ENCODE measurements around the gene CADPS2.

The CADPS2 gene

GRCh38 chr7:122766593-122766992 is 119.7 kb downstream of the CADPS2 start:
- no peak for DNase-seq

- no peak for DNase-seq
Measured at GRCh38 chr7:122764902-122765301, 121.4 kb downstream of the CADPS2 start.

GRCh38 chr7:122764020-122764419 is 122.2 kb downstream of the CADPS2 start:
- DNase-seq: no peak

GRCh38 chr7:122762071-122762470 is 124.2 kb downstream of the CADPS2 start:
- no peak for DNase-seq

- no peak for DNase-seq
Measured at GRCh38 chr7:122758501-122758900, 127.8 kb downstream of the CADPS2 start.

GRCh38 chr7:122756860-122757259 is 129.4 kb downstream of the CADPS2 start:
- no peak for DNase-seq

GRCh38 chr7:122755696-122756095 is 130.6 kb downstream of the CADPS2 start:
- DNase-seq: no peak

- DNase-seq: no peak
Measured at GRCh38 chr7:122752583-122752982, 133.7 kb downstream of the CADPS2 start.

GRCh38 chr7:122750389-122750788 is 135.9 kb downstream of the CADPS2 start:
- DNase-seq: no peak

GRCh38 chr7:122748195-122748594 is 138.1 kb downstream of the CADPS2 start:
- no peak for DNase-seq

- no peak for DNase-seq
Measured at GRCh38 chr7:122746948-122747347, 139.3 kb downstream of the CADPS2 start.

- DNase-seq: no peak
Measured at GRCh38 chr7:122743211-122743610, 143.0 kb downstream of the CADPS2 start.

GRCh38 chr7:122738947-122739346 is 147.3 kb downstream of the CADPS2 start:
- DNase-seq: no peak

GRCh38 chr7:122736183-122736582 is 150.1 kb downstream of the CADPS2 start:
- no peak for DNase-seq

- no peak for DNase-seq
Measured at GRCh38 chr7:122727759-122728158, 158.5 kb downstream of the CADPS2 start.

- DNase-seq: no peak
Measured at GRCh38 chr7:122727354-122727753, 158.9 kb downstream of the CADPS2 start.

- DNase-seq: no peak
Measured at GRCh38 chr7:122726881-122727280, 159.4 kb downstream of the CADPS2 start.

- no peak for DNase-seq
Measured at GRCh38 chr7:122724366-122724765, 161.9 kb downstream of the CADPS2 start.

- DNase-seq: no peak
Measured at GRCh38 chr7:122719010-122719578, 167.2 kb downstream of the CADPS2 start.

- DNase-seq: no peak
Measured at GRCh38 chr7:122717356-122718089, 168.7 kb downstream of the CADPS2 start.

- DNase-seq: no peak
Measured at GRCh38 chr7:122715183-122715582, 171.1 kb downstream of the CADPS2 start.

GRCh38 chr7:122710916-122711315 is 175.3 kb downstream of the CADPS2 start:
- DNase-seq: no peak

GRCh38 chr7:122709930-122710646 is 176.2 kb downstream of the CADPS2 start:
- no peak for DNase-seq

- DNase-seq: no peak
Measured at GRCh38 chr7:122706836-122707235, 179.4 kb downstream of the CADPS2 start.
